Stomach (tissue), 4 donors: ENCODE data around the gene CHD5.

ENCODE experiments used
- CTCF ChIP-seq, 7 experiments: fragments of 450-650 bp in 4 of 7; fragments of 200-600 bp in 3 of 7; sonication (generic) in 3 of 7; IDR thresholded peaks; one replicate each; pipeline ENCODE4 v1.5.1; 2016 to 2019; ENCODE audit warnings: antibody characterized with exemption in 7 of 7, control low read depth in 2 of 7, mild to moderate bottlenecking in 1 of 7
- EP300 ChIP-seq: sonication (generic); formaldehyde crosslinking; IDR thresholded peaks from one replicate; pipeline ENCODE4 v1.6.1; 2017; ENCODE audit warnings: antibody characterized with exemption
- POLR2A ChIP-seq, 4 donors: fragments of 450-650 bp; IDR thresholded peaks; one replicate each; pipeline ENCODE4 v1.6.1; 2016; ENCODE audit warnings: antibody characterized with exemption in 4 of 4, control low read depth in 2 of 4, mild to moderate bottlenecking in 1 of 4, moderate library complexity in 1 of 4
- POLR2AphosphoS5 ChIP-seq, 3 donors: sonication (generic); formaldehyde crosslinking; IDR thresholded peaks; one replicate each; pipeline ENCODE4 v1.6.1; 2016; ENCODE audit warnings: antibody characterized with exemption in 3 of 3

- TF ChIP-seq POLR2A (IDR thresholded peaks at IDR 0.05) (no peak), CTCF (IDR thresholded peaks at IDR 0.05) (no peak), POLR2AphosphoS5 (IDR thresholded peaks at IDR 0.05) (no peak), EP300 (no peak)
These were observed 688 bp upstream of the CHD5 start for GRCh38 chr1:6180707-6181311.
